ENCODE data around the gene P2RX1.

P2RX1 gene

DNA sequence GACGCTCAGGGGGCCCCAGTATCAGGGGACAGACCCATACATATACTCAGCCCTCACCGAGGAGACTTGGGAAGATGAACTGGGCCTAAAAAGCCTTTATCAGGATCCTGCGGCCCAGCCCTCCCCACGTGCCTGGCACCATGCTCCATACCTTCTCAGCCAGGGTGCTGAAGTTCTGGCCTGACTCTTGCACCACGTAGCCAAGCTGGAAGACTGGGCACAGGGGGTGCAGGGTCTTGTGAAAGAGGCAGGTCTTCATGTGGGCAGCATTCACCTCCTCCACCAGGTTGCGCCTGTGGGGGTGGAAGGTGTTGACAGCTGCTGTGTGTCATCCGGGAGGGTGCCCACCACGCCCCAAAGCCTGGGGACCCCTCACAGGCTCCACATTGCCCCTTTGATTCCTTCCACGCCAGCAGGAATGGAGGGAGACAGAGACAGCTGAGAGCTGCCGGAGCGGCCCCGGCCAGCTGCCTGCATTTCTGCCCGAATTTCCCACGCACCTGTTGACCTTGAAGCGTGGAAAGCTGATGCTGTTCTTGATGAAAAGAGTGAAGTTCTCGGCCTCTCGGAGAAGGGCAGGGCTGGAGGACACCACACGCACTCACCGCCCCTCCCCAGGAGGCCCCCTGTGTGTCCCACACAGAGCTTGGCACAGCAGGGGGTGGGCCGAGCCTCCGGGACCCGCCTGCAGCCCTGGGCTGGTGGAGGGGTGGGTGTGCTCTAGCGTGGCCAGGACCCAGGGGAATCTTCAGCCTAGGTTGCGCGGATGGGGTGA lies 13.0 kb downstream of the P2RX1 start:
- Histone ChIP-seq H4K20me1 (ENCODE audit: low read depth, low read length) (no peaks in the 10 kb centered on the region), H3K79me2 (ENCODE audit: insufficient read depth, low read length) (no peaks in the 10 kb centered on the region), H3K9me2 (replicated peaks; ENCODE audit: insufficient read depth, low read length) (no peaks in the 10 kb centered on the region), H2AFZ (ENCODE audit: low read depth, low read length, severe bottlenecking) (no peak overlapping the region), H3K36me3 (ENCODE audit: low read length) (no peaks in the 10 kb centered on the region), H3K4me3 (ENCODE audit: insufficient read depth, low read length, poor library complexity, severe bottlenecking) (no peak overlapping the region), H3K27ac (ENCODE audit: low read depth, low read length) (no peak overlapping the region), H3F3A (ENCODE audit: insufficient read depth) (no peaks in the 10 kb centered on the region), H3K4me2 (ENCODE audit: low read depth, low read length, poor library complexity, severe bottlenecking) (no peak overlapping the region), H3K27me3 (ENCODE audit: low read length) (no peaks in the 10 kb centered on the region), H3K9ac (ENCODE audit: low read length) (no peak overlapping the region), H3K9me3 (ENCODE audit: insufficient read depth, low read length) (no peaks in the 10 kb centered on the region)
- TF ChIP-seq, protein P1, sequence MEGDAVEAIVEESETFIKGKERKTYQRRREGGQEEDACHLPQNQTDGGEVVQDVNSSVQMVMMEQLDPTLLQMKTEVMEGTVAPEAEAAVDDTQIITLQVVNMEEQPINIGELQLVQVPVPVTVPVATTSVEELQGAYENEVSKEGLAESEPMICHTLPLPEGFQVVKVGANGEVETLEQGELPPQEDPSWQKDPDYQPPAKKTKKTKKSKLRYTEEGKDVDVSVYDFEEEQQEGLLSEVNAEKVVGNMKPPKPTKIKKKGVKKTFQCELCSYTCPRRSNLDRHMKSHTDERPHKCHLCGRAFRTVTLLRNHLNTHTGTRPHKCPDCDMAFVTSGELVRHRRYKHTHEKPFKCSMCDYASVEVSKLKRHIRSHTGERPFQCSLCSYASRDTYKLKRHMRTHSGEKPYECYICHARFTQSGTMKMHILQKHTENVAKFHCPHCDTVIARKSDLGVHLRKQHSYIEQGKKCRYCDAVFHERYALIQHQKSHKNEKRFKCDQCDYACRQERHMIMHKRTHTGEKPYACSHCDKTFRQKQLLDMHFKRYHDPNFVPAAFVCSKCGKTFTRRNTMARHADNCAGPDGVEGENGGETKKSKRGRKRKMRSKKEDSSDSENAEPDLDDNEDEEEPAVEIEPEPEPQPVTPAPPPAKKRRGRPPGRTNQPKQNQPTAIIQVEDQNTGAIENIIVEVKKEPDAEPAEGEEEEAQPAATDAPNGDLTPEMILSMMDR (IDR thresholded peaks at IDR 0.05; ENCODE audit: insufficient read depth, low read length, poor library complexity, severe bottlenecking) = no peak
- no peak for TF ChIP-seq EZH2phosphoT487 (conservative IDR thresholded peaks at IDR 0.05; ENCODE audit: low read length)

DNA sequence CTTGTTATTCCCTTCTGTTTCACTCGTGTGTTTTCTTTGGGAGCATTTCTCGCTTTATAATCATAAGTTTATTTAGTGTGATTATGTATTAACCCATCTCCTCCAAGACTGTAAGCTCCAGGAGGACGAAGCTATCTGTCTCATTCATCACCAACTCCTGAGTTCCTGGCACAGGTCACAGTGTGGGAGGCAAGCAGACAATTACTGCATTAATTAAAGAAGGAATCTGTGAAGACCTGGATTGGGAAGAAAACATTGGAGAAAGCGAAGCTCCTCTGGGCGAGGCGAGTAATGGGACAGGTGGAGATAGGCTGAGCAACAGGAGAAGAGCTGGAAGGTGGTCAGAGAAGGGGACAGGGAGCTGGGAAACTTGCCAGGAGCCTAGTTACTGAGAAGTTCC lies 15.6 kb downstream of the P2RX1 start:
- H3K36me3 ChIP-seq (ENCODE audit: low read length) = no peaks in the 10 kb centered on the region
- H4K20me1 ChIP-seq (ENCODE audit: low read depth, low read length) = no peaks in the 10 kb centered on the region
- H3K27me3 ChIP-seq (ENCODE audit: low read length) = no peaks in the 10 kb centered on the region
- no peak overlapping the region for H3K27ac ChIP-seq (ENCODE audit: low read depth, low read length)
- no peak overlapping the region for H3K9ac ChIP-seq (ENCODE audit: low read length)
- H3K4me2 ChIP-seq (ENCODE audit: low read depth, low read length, poor library complexity, severe bottlenecking) = no peak overlapping the region
- H3K4me3 ChIP-seq (ENCODE audit: insufficient read depth, low read length, poor library complexity, severe bottlenecking) = no peak overlapping the region
- H3K79me2 ChIP-seq (ENCODE audit: insufficient read depth, low read length) = no peaks in the 10 kb centered on the region
- no peak for TF ChIP-seq EZH2phosphoT487 (conservative IDR thresholded peaks at IDR 0.05; ENCODE audit: low read length)
- TF ChIP-seq, protein P1 (IDR thresholded peaks at IDR 0.05; ENCODE audit: insufficient read depth, low read length, poor library complexity, severe bottlenecking) = no peak
- no peaks in the 10 kb centered on the region for H3K9me2 ChIP-seq (replicated peaks; ENCODE audit: insufficient read depth, low read length)
- no peaks in the 10 kb centered on the region for H3K9me3 ChIP-seq (ENCODE audit: insufficient read depth, low read length)
- no peaks in the 10 kb centered on the region for H3F3A ChIP-seq (ENCODE audit: insufficient read depth)
- no peak overlapping the region for H2AFZ ChIP-seq (ENCODE audit: low read depth, low read length, severe bottlenecking)

DNA sequence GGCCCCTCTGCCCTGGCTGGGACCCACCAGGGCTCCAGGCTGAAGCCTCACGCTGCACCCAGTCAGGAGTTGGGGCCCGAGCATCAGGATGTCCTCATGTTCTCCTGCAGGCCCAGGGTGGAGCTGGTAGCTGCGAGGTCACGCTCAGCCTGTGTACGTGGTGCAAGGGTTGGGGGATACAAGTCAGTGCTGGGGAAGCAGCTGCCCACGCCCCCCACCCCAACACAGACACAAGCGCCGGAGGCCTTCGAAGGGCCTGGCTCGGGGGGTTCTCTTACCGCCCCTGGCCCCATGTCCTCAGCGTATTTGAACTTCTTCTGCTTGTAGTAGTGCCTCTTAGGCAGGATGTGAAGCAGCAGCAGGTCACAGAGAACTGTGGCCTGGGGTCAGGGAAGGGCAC lies 18.5 kb downstream of the P2RX1 start:
- no peaks in the 10 kb centered on the region for H3K79me2 ChIP-seq (ENCODE audit: insufficient read depth, low read length)
- H2AFZ ChIP-seq (ENCODE audit: low read depth, low read length, severe bottlenecking) = no peak overlapping the region
- no peak overlapping the region for H3K4me2 ChIP-seq (ENCODE audit: low read depth, low read length, poor library complexity, severe bottlenecking)
- H3K9me2 ChIP-seq (replicated peaks; ENCODE audit: insufficient read depth, low read length) = no peaks in the 10 kb centered on the region
- H3K9ac ChIP-seq (ENCODE audit: low read length) = no peak overlapping the region
- H3K36me3 ChIP-seq (ENCODE audit: low read length) = no peaks in the 10 kb centered on the region
- no peaks in the 10 kb centered on the region for H3K9me3 ChIP-seq (ENCODE audit: insufficient read depth, low read length)
- no peaks in the 10 kb centered on the region for H4K20me1 ChIP-seq (ENCODE audit: low read depth, low read length)
- no peak overlapping the region for H3K4me3 ChIP-seq (ENCODE audit: insufficient read depth, low read length, poor library complexity, severe bottlenecking)
- no peak overlapping the region for H3K27ac ChIP-seq (ENCODE audit: low read depth, low read length)
- TF ChIP-seq, protein P1 (IDR thresholded peaks at IDR 0.05; ENCODE audit: insufficient read depth, low read length, poor library complexity, severe bottlenecking) = no peak
- no peak for TF ChIP-seq EZH2phosphoT487 (conservative IDR thresholded peaks at IDR 0.05; ENCODE audit: low read length)
- no peaks in the 10 kb centered on the region for H3K27me3 ChIP-seq (ENCODE audit: low read length)
- H3F3A ChIP-seq (ENCODE audit: insufficient read depth) = no peaks in the 10 kb centered on the region
